ENCODE measurements around the gene CHD6.
A peak's percentile ranks its signal among the peaks of the same experiment; 100 is the strongest.

CHD6 gene

DNA sequence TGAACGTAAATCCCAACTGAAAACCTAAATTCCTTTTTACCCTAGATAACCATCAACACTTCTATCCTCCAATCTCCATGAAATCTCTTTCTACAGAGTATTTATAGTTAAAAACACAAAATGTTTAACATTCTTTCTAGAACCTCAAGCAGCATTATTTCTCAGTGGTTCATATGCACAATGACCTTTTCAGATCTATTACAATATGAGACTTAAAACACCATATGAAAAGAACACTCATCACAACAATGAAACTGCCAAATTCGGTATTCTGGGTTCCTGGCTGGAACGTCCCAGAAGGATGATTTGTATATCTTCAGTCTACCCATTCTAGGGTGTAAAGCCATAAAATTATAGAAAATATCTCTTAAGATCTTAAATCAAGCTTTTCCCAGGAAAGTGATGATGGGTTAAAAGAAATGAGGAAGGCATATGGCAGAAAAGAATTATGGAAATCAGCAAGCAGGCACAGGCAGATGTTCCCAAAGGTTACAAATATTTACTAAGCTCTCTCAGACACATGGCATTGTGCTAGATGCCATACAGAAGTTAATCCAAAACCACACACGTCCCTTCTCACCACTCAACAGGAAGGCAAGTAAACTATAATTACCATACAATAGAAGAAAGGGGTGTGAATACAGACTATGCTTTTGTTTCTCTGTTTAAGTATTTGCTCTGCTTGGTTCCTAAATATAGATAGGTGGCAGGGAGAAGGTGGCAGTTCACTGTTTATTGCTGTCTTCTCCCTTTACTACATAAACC, 118.0 kb downstream of the CHD6 start:
- no peak for DNase-seq

DNA sequence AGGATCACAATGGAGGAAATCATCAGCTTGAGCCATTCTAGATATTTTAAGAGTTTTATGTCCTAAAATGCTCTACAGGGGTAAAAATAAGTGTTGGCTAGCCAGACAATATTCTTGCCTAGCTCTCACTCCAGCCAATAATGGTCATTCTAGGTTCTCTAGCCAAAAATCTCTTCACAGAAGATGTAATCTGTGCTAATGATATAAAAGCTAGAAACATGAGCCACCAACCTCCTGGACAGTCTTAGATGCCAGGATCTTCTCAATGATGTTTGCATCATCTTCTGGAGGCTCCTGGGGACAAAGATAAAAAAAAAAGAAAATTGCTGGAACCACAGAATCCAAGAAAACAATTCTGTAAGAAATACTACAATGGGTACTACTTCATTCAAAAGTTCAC, 119.1 kb downstream of the CHD6 start:
- DNase-seq, result no peak

- no peak for DNase-seq
These were observed 120.8 kb downstream of the CHD6 start for GRCh38 chr20:41497186-41497895.

DNA sequence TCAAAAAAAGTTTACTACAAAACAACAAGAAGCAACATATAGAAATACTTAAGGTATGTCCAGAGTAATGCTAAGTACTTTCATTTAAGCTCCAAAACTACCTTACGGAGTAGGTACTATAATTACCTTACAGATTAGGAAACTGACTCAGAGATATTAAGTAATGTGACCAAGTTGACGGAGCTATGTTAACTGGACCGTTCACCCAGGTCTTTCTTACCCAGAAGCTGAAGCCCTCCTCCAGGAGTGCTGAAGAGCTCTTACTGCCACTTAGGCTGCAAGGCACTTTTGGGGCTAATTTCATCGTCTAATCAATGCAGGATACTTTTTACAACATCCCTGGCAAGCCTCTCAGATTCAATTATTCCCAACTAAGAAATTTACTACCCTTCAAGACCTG, 123.7 kb downstream of the CHD6 start:
- DNase-seq, result no peak

- no peak for DNase-seq
These were observed 134.6 kb downstream of the CHD6 start for GRCh38 chr20:41483553-41483930.

- no peak for DNase-seq
These were observed 135.3 kb downstream of the CHD6 start for GRCh38 chr20:41482647-41483552.

GRCh38 chr20:41480054-41480770, 138.0 kb downstream of the CHD6 start:
- DNase-seq, result no peak

GRCh38 chr20:41479113-41479512, 139.1 kb downstream of the CHD6 start:
- DNase-seq, result no peak

DNA sequence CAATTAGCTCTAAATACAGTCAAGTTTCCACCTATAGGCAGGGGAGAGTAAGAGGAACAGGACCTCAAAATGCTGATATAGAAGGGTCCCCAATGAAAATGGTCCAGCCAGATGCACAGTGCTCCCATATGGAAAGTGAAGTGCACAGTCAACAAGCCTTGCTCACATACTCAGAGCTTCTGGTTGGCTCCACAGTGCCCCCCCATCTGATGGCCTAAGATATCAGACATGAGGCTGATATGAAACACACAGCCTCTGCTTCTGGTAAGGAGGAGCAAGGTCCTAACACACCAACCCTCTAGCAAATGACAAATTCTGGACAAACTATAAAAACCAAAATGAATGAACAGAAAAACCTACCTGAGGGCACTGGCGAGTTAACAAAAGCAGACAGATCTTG, 140.2 kb downstream of the CHD6 start:
- DNase-seq, result peak; percentile 66

- no peak for DNase-seq
These were observed 141.7 kb downstream of the CHD6 start for GRCh38 chr20:41476446-41476845.

GRCh38 chr20:41476013-41476441, 142.2 kb downstream of the CHD6 start:
- DNase-seq, result peak; percentile 82

DNA sequence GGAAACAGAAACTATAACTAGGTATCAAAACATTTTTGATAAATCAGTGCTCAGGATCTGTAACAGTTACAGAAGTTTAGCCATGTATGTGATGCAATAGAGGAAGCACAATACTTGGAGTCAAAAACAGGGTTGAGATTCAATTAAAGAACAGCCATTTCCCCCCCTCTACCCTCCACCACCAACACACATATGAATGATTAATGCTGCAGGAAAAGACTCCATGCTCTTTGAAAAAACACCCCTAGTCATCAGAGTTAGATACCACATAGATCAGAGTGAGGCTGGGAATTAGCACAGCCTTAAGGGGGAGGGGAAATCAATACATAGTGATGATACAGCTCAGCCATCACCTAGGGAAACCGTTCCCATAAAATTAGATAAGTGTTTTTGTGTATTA, 142.7 kb downstream of the CHD6 start:
- DNase-seq, result no peak

- DNase-seq, result no peak
These were observed 147.6 kb downstream of the CHD6 start for GRCh38 chr20:41470362-41471095.

- no peak for DNase-seq
These were observed 148.3 kb downstream of the CHD6 start for GRCh38 chr20:41469868-41470267.

- DNase-seq, result no peak
These were observed 149.1 kb downstream of the CHD6 start for GRCh38 chr20:41468994-41469600.

DNA sequence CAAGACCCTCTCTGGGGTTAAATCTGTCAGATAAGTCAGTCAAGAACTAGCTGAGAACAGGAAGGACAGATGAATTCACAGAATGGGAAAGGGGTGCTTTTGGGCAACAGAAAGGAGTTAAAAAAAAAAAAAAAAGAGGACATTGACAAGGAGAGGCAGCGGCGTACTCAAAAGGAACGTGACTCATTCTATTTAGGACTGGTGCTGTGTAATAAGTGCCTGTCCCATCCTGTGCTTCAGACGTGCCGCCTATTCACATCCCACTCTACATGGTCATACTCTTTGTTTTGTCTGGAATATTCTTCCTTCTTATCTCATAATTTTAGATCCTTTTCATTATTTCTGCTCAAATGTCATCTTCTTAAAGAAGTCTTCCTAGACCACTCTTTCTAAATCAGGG, 150.5 kb downstream of the CHD6 start:
- DNase-seq, result no peak

GRCh38 chr20:41467220-41467619, 151.0 kb downstream of the CHD6 start:
- no peak for DNase-seq

DNA sequence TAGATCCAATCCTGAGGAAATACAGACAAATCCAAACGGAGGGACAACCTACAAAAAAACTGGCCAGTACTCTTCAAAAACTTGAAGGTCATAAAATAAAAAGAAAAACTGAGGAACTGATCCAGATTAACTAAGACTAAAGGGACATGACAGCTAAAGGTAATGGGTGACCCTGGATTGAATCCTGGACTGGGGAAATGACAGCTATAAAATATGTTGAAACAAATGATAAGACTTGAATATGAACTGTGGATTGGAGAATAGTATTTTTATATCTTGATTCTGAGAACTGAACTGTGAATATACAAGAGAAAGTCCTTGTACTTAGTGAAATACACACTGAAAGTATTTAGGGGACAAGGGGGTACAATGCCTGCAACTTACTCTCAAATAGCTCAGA, 154.6 kb downstream of the CHD6 start:
- no peak for DNase-seq

- no peak for DNase-seq
These were observed 155.6 kb downstream of the CHD6 start for GRCh38 chr20:41462372-41463161.

DNA sequence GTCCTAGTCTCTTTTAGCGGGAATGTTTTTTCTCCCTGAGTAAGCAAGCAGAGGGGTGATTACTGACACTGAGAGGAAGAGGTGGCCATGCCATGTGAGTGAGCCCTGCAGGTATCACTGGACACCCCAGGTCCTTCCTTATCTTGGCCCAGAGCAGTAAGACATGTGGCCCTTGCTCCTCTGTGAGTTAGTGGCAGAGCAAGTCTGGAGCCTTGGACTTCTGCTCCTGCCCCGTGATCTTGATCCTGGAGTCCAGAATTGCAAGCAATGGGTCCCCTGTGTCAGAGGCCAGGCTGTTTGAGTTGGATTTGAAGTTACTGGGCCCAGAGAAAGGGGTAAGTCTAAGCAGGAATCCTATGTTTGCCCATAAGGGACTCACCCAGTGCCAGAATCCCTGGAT, 159.4 kb downstream of the CHD6 start:
- DNase-seq, result no peak

Measured in hematopoietic multipotent progenitor cell treated with erythropoietin and hydrocortisone succinate and interleukin-3 and kit ligand, for 8 days (in vitro differentiated cells).